ENCODE results near the gene RNF40. TPM values are rescaled to one million over a fixed set of nuclear protein-coding genes. Genes with fewer than 3 reads are reported as not detected.

Gene RNF40
- total RNA-seq, 1 donor: 73.5 TPM

DNA sequence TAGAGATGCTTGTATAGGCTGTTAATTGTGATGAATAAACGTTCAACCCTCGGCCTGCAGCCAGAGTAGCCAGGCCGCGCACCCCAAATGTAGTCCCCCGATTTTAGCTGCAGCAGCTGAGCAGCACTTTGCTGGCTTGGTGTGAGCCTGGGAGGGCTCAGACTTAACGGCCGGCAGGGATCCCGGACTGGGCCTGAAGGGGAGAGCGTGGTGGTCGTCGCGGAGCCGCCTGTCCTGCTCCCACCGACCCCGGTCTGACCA is 12.9 kb downstream of the RNF40 start:
- TF ChIP-seq, protein P1, sequence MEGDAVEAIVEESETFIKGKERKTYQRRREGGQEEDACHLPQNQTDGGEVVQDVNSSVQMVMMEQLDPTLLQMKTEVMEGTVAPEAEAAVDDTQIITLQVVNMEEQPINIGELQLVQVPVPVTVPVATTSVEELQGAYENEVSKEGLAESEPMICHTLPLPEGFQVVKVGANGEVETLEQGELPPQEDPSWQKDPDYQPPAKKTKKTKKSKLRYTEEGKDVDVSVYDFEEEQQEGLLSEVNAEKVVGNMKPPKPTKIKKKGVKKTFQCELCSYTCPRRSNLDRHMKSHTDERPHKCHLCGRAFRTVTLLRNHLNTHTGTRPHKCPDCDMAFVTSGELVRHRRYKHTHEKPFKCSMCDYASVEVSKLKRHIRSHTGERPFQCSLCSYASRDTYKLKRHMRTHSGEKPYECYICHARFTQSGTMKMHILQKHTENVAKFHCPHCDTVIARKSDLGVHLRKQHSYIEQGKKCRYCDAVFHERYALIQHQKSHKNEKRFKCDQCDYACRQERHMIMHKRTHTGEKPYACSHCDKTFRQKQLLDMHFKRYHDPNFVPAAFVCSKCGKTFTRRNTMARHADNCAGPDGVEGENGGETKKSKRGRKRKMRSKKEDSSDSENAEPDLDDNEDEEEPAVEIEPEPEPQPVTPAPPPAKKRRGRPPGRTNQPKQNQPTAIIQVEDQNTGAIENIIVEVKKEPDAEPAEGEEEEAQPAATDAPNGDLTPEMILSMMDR (IDR thresholded peaks at IDR 0.05; ENCODE audit: insufficient read depth, low read length): no peak
- peak overlapping the region; percentile 82 for H3K4me3 ChIP-seq (ENCODE audit: low read depth, low read length)
- no peak for DNase-seq (ENCODE audit: low read depth)

DNA sequence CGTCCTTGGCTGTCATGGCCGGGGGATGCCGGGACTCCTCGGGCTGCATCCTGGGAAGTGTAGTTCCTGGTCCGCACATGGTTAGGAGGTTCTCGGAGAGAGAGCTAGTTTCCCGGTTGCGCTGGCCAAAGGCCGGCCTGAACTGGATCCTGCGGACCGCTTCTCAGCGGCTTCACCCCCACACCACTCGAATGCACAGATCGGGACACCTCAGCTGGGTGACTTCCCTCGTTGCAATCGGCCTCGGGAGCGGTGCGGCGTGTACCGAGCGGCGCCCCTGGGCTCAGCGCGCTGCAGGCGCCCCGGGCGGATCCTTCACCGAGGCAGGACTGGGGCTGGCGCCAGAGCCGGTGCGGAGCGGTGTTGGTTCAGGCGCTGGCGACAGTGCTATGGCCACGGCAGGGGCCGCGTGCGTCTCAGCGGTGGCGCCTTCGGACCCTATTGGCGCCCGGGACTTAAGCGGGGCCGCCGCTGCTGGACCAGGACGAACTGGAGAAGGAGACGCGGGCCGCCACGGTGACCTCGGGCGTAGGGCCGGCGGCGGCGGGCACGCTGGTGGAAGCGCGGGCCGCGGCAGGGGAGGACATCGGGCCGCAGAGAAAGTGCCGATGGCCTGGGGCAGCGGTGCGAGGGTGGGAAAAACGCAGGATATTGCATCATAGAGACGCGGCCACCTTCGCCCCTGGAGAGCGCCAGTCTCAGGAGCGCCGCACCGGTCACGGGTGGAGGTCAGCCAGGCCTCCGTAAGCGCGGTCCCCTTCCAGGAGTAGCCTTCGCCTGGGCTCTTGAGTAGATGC is 13.5 kb downstream of the RNF40 start:
- TF ChIP-seq, protein P1 (IDR thresholded peaks at IDR 0.05; ENCODE audit: insufficient read depth, low read length): no peak
- peak overlapping the region; percentile 82 for H3K4me3 ChIP-seq (ENCODE audit: low read depth, low read length)
- DNase-seq (ENCODE audit: low read depth): peak; percentile 80

DNA sequence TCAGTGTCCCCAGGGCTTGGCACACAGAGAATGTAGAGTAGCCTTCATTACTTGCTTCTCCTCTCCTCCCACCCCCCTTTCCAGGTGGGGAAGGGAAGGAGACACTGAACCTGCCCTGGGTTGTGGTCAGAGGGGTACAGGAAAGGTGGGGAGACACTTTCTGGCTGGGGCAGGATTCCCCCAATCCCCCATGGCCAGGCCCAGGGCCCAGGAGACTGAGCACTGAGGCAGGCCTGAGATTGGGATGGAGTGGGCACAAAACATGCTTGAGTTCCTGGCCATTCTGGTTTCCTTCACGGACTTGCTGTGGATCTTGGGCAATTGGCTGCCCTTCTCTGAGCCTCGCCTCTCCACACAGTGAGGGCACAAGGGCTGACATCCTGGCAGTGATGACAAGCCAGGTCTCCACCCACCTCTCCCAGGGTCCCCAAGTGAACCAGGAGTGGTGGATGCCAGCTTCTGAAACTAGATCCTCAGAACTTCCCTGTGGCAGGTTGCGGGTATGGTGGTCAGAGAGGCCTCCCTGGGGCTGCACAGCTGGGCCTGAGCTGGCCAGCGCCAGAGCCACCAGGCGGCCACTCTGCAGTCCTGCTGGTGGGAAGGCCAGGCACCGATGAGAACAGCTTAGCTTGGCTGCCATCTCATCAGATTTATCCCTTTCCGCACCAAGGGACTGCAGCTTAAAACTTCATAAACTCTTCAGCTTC is 15.6 kb downstream of the RNF40 start:
- no peak for DNase-seq (ENCODE audit: low read depth)
- TF ChIP-seq, protein P1 (IDR thresholded peaks at IDR 0.05; ENCODE audit: insufficient read depth, low read length): no peak
- no peak overlapping the region for H3K4me3 ChIP-seq (ENCODE audit: low read depth, low read length)

DNA sequence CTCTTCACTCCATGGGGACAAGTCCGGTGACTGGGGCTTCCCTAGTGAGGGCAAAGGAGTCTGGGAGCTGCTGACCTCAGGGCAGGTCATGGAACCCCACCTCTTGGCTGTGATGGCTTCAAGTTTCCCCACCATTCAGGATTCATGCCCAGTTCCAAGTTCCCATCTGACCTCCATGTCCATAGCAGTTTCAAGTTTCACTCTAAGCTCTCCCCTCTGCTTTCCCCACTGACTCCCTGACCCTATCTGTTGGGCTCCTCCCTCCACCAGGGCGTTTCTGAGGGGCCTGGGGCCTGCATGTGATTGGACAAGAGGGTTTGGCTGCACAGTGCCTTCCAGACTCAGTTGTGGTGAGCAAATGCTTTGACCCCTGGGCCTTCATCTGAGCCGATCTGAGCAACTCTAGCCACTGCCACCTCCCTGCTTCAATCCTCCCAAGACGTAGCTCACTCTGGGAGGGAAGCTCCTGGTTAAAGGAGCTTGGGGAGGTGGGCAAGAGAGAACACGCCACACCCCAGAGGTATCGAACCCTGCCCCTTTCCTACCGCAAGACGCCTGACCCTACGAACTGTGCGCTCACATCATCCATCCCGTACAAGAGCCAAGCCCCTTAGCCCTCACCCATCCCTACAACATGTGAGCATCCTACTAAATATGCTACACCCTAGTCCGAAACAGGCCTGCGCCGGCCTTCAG is 16.6 kb downstream of the RNF40 start:
- TF ChIP-seq, protein P1 (IDR thresholded peaks at IDR 0.05; ENCODE audit: insufficient read depth, low read length): no peak

DNA sequence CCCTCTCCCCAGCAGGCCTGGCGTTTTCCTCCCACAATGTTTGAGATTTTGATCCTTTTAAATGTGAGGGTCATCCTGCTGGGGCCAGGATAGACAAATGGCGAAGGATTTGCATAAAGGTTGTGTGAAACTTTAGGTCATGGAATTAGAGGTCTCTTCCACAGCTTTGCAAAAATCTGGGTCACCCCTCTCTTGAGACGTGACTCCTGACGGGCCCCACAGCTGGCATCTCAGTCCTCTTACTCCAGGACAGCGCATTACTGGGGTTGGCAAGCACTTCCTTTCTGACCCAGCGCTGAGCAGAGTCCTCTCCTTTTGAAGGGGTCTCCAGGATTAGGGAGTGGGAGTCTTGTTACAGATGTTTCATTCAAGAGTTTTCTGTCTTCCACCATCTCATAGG is 17.5 kb downstream of the RNF40 start:
- no peak overlapping the region for H3K4me3 ChIP-seq (ENCODE audit: low read depth, low read length)
- no peak for DNase-seq (ENCODE audit: low read depth)
- TF ChIP-seq, protein P1 (IDR thresholded peaks at IDR 0.05; ENCODE audit: insufficient read depth, low read length): no peak

More for the DNA sequence above, 16.6 kb downstream of the RNF40 start:
- peak; percentile 21 for DNase-seq (ENCODE audit: low read depth)
- H3K4me3 ChIP-seq (ENCODE audit: low read depth, low read length): no peak overlapping the region

DNA sequence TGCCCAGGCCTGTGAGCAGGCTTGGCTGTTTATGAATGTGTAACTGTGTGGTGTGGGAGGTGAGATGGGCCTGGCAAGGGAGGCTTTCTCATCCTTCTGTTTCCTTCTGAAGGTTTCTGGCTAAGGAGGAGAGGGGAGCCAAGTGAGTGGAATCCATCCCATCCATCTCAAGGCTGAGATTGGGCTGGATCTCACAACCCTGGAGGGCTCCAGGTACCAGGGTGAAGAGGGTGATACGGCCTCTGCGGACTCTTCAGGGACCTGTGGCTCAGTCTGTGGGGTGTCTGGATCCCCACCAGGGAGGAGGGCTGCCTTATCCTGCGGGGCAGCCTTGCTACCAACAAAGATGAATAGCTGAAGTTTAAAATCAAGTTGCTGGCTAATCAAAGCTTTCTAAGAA is 17.9 kb downstream of the RNF40 start:
- DNase-seq (ENCODE audit: low read depth): no peak
- H3K4me3 ChIP-seq (ENCODE audit: low read depth, low read length): no peak overlapping the region
- TF ChIP-seq, protein P1 (IDR thresholded peaks at IDR 0.05; ENCODE audit: insufficient read depth, low read length): no peak

Data from fibroblast of the aortic adventitia (primary cell).